ENCODE measurements around the gene FSD1L.
"Not testable (repeated sequence)": the region's sequence is repeated elsewhere in the genome, so short reads cannot be mapped to it uniquely, and the experiment has no call there.

Gene FSD1L

DNA sequence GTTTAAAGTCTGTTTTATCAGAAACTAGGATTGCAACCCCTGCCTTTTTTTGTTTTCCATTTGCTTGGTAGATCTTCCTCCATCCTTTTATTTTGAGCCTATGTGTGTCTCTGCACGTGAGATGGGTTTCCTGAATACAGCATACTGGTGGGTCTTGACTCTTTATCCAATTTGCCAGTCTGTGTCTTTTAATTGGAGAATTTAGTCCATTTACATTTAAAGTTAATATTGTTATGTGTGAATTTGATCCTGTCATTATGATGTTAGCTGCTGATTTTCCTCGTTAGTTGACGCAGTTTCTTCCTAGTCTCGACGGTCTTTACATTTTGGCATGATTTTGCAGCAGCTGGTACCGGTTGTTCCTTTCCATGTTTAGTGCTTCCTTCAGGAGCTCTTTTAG lies 132.1 kb downstream of the FSD1L start:
- not testable (repeated sequence) for DNase-seq

DNA sequence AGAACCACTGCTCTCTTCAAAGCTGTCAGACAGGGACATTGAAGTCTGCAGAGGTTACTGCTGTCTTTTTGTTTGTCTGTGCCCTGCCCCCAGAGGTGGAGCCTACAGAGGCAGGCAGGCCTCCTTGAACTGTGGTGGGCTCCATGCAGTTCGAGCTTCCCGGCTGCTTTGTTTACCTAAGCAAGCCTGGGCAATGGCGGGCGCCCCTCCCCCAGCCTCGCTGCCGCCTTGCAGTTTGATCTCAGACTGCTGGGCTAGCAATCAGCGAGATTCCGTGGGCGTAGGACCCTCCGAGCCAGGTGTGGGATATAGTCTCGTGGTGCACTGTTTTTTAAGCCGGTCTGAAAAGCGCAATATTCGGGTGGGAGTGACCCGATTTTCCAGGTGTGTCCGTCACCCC lies 133.7 kb downstream of the FSD1L start:
- DNase-seq: not testable (repeated sequence)

DNA sequence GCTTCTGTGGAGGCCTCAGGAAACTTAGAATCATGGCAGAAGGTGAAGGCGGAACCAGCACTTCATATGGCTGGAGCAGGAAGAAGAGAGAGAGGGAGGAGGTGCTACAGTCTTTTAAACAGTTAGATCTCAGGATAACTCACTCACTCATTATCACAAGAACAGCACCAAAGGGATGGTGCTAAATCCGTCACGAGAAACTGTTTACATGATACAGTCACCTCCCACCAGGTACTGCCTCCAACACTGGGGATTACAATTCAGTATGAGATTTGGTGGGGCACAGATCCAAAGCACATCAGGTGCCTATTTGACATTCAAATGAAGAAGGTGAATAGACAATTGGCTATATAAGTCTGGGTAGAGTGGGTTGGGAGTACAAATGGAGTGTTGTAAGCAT lies 145.3 kb downstream of the FSD1L start:
- no peak for DNase-seq
